ENCODE results near the gene TWNK. TPM values are rescaled to one million over a fixed set of nuclear protein-coding genes. Genes with fewer than 3 reads are reported as not detected.

TWNK gene
- total RNA-seq, 1 experiment from 2014 or later, result 27.3 TPM

DNA sequence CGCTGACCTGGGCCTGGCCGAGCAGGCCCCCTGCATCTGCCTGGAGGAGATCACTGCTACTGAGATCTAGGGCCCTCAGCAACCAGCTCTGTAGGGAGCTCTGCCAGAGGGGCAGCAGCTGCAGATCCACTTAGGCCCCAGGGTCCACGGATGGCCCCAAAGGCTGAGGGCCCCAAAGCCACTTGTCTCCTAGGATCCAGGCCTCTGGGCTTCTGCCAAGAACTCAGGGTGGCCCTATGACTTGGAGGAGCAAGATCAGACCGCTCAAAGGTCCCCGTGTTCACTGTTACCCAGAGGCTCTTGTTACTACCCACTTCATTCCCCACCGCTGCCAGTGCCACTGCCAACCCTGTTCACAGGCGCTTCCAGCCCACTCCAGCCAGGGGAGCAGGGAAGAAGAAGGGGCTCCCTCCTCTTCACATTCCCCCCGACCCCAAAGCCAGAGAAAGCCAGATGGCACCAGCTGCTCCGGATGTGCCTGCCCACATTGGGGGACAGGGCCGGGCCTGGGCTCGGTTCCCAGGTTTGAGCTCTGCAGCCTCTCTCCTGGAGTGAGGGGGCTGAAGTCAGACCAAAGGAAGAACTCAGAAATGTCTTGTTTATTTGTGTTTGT, 19.9 kb downstream of the TWNK start:
- H3K36me3 ChIP-seq, result peaks cover 48% of the 10 kb centered on the region
- H3K9me3 ChIP-seq (replicated peaks), result no peaks in the 10 kb centered on the region
- no peak overlapping the region for H3K4me3 ChIP-seq
- peak; percentile 95 to 97 for DNase-seq
- no peaks in the 10 kb centered on the region for H3K27me3 ChIP-seq
- peak overlapping the region; percentile 48 for H3K27ac ChIP-seq
- peaks cover 46% of the 10 kb centered on the region for H3K4me1 ChIP-seq

DNA sequence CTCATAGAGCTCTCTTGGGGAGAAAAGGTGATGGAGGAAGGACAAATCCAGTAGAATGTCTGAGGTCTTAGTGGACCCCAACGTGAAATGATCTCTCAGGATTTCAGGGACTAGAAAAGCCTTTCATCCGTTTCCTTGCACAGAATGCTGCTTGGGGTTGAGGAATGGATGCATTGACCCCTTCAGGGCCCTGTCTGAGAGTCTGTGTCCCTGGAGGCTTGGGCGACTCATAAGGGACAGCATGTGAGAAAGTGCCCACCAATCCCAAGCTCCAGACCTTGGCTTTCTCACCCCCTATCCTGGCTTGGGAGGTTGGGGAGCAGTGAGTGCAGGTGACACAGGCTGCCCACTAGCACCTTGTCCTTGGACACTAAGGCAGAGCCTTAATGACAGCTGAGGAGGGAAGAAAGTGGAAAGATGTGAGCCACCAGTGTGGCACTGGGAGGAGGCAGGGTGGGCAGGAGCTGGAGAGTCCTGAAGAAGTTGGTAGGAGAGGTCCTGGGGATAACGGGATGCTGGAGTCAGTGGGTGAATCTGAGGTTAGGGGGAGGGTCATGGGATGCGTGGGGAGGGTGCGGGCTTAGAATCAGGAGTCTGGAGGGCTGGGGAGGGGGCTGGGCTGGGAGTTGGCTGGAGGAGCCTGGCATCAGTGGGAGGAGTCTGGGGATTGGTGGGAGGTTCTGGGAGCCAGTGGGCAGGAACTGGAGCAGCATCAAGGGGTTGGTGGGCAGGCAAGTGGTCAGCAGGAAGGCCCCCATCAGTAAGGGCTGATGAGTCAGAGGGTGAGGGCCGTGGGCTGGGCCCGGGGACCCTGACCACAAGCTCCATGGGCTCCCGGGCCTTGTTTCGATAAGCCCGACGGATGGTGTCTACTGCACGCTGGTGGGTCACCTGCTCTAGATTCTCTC, 20.8 kb downstream of the TWNK start:
- H3K27ac ChIP-seq, result peak overlapping the region; percentile 48; the same call in 1 of the 2 replicates

DNA sequence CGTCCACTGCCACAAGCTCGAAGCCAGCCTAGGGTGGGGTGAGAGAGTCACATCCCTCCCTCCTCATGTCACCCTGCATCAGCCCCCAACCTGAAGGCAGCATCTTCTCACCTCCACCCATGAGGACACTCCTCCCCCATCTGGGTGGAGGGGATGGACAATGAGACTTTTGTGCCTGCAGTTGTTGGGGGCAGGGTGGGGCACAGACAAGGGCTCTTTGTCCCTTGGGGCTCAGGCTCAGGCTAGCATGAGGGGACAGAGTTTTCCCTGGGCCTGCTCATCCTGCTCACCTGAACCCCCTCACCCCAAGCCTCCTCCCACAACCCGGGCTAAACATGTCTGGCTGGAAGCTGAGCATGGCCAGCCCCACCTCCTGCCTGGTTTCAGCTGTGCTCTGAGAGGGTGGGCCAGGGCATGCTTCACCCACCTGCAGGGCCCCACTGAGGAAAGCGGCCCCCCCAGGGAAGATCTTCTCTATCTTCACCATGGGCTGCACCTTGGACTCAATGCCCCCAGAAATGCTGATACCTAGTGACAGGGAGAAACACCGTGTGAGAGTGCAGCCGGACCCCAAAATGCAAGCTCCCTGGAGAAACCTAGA, 21.6 kb downstream of the TWNK start:
- Histone ChIP-seq H3K27ac (no peak overlapping the region; the same call in 1 of the 2 replicates), H3K27me3 (no peaks in the 10 kb centered on the region), H3K4me1 (peaks cover 59% of the 10 kb centered on the region), H3K9me3 (replicated peaks) (no peaks in the 10 kb centered on the region), H3K36me3 (peaks cover 34% of the 10 kb centered on the region), H3K4me3 (no peak overlapping the region)
- peak in 1 of 2 experiments; percentile 77 for DNase-seq

More for the DNA sequence above, 20.8 kb downstream of the TWNK start:
- Histone ChIP-seq H3K4me1 (peaks cover 55% of the 10 kb centered on the region), H3K27me3 (no peaks in the 10 kb centered on the region), H3K4me3 (no peak overlapping the region), H3K9me3 (replicated peaks) (no peaks in the 10 kb centered on the region), H3K36me3 (peaks cover 41% of the 10 kb centered on the region)
- peak in 1 of 2 experiments; percentile 43 for DNase-seq

DNA sequence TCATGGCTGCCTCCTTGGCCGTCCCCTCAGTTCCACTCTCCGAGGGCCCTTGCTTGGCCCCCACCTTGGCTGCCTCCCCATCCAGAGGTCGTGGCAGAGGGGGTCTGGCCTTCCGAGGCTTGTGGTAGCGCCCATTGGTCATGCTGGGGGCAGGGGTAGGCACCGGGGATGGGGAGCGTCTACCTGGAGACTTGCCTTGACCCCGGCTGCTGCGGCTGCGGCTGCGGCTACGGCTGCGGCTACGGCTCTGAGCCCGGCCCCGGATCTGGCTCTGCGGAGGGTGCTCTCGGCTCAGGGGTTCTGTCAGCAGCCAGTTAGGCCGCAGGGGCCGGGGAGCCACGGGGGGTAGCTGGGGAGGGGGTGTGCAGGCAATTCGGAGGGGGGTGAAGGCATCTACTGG, 23.0 kb downstream of the TWNK start:
- peaks cover 61% of the 10 kb centered on the region for H3K4me1 ChIP-seq
- no peak for DNase-seq
- H3K27ac ChIP-seq, result no peak overlapping the region

DNA sequence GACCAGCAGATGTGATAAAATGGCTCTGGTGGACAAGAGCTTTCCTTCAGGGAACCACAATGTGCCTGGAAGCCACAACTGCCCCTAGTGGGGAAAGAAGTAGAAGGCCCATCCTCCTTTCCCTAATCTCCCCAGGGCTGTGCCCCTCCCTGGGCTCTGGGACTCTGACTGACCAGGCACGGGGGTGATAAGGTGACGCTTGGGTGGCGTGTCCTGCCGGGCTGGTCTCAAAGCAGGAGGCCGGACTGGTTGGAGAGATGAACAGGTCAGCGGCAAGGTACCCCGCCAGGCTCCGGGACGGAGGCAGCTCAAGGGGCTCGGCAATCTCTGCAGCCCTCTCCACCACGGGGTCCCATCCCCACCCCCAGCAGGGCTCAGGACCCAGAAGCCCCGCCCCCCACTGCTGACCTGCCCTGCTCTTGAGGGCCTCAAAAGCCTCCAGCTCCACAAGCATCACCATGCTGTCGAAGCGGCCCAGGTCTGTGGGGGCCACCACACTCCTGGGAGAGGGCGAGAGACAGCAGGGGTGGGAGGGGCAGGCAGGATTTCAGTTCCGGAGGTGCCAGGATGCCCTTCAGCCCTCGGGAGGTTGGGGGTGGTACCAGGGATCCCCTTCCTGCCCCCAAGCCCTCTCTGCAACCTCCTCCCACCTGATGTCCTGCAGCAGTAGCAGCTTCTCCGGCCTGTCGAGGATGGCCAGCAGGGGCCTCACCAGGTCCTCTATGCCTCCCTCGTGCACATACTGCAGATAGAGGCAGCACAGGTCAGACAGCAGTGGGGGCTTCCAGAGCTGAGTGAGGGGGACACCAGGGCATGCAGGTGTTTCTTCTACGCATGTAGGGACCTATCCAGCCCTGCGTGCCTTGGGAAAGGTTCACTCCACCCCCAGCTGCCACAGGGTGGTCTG, 24.4 kb downstream of the TWNK start:
- peak in 1 of 2 experiments; percentile 67 for DNase-seq
- H3K27ac ChIP-seq, result no peak overlapping the region

More for the DNA sequence above, 23.0 kb downstream of the TWNK start:
- Histone ChIP-seq H3K4me3 (no peak overlapping the region), H3K36me3 (peaks cover 20% of the 10 kb centered on the region), H3K9me3 (replicated peaks) (no peaks in the 10 kb centered on the region), H3K27me3 (no peaks in the 10 kb centered on the region)

DNA sequence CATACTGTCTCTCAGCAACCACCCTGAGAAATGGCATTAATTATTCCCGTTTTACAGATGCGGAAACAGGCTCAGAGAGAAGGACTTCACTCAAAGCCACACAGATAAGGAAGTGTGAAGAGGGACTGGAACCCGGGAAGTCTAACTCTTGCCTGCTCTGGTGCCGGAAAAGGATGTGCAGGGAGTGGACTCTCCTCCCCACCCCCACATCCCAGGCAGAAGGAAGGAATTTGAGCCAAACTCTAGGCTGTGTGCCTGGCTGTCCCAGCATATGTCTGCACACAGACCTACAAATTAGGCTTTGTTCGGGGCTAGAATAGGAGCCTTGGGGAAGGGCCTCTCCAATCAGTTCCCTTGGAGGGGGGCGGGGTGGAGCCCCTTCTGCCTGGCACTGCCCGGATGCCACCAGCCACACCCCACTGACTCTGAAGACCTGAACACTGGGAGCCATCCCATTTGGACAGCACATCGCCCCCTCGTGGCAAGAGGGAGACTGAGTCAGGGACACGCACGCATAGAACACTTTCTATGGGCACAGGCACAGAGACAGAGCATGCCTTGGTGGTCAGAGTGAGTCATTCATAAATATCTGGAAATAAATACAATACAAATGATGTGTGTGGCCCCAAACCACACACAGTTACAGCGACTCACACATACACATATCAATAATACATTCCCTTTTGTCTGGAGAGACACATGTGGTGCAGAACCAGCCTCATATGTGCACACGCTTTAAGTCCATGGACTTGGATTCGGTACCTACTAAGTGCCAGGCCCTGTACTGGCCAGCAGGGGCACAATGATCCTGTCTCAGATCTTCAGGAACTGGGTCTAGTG, 25.4 kb downstream of the TWNK start:
- Histone ChIP-seq H3K4me1 (peaks cover 40% of the 10 kb centered on the region), H3K4me3 (no peak overlapping the region), H3K36me3 (peaks cover 4% of the 10 kb centered on the region), H3K27ac (no peak overlapping the region), H3K27me3 (no peaks in the 10 kb centered on the region), H3K9me3 (replicated peaks) (no peaks in the 10 kb centered on the region)
- peak; percentile 96 to 99 for DNase-seq

More for the DNA sequence above, 24.4 kb downstream of the TWNK start:
- Histone ChIP-seq H3K9me3 (replicated peaks) (no peaks in the 10 kb centered on the region), H3K4me3 (no peak overlapping the region), H3K27me3 (no peaks in the 10 kb centered on the region), H3K4me1 (peaks cover 48% of the 10 kb centered on the region), H3K36me3 (peaks cover 8% of the 10 kb centered on the region)

DNA sequence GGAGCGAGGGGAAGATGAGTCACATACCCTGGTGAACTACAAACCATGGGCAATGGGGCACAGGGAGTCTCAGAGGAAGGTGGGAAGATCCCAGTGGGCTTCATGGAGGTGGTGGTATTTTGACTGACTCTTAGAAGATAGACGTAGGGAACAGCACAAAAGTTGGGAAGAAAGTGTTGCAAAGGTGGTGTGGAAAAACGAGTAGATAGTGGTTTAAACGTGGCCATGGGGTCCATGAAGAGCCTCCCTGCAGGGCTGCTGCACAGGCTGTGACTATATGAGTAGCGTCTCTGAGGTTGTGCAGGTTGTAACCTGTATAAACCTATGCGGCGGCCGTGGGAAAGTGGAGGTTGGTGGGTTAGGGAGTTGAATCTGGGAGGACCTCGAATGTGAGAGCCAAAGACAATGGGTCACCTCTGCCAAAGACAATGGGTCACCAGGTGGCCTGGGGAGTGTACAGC, 26.1 kb downstream of the TWNK start:
- Histone ChIP-seq H3K27me3 (no peaks in the 10 kb centered on the region), H3K4me3 (no peak overlapping the region), H3K36me3 (no peaks in the 10 kb centered on the region), H3K27ac (no peak overlapping the region), H3K9me3 (replicated peaks) (no peaks in the 10 kb centered on the region), H3K4me1 (peaks cover 39% of the 10 kb centered on the region)
- DNase-seq, result no peak

DNA sequence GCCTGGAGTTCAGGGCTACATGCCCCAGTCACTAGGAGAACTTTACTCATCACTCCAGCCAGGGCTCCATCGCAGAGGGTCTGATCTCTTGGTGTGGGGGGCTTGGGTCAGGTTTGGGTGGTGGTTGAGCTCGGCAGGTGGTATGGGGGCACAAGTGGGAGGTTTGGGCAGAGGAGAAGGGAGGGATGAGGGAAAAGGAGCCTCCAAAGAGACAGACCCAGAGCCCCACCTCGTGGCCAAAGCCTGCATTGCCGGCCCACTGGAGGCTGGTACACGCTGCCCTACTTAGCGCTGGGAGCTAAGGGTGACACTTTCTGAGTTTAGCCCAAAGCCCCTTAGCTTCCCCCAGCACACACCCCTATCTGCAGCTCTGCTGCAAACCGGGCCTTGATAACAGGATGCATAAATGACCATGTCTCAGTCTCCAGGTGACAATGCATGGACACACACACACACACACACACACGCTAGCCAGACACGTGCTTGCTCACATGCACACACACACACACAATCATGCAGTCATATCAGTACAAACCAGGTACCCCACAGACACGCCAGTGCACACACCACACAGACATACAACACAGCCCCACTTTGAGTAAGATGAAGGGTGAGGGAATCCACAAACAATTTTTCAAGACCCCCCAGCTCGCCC, 27.0 kb downstream of the TWNK start:
- H3K9me3 ChIP-seq (replicated peaks), result no peaks in the 10 kb centered on the region
- peak; percentile 86 to 94 for DNase-seq
- H3K36me3 ChIP-seq, result no peaks in the 10 kb centered on the region
- no peak overlapping the region for H3K4me3 ChIP-seq
- no peaks in the 10 kb centered on the region for H3K27me3 ChIP-seq
- H3K4me1 ChIP-seq, result peaks cover 34% of the 10 kb centered on the region
- no peak overlapping the region for H3K27ac ChIP-seq

DNA sequence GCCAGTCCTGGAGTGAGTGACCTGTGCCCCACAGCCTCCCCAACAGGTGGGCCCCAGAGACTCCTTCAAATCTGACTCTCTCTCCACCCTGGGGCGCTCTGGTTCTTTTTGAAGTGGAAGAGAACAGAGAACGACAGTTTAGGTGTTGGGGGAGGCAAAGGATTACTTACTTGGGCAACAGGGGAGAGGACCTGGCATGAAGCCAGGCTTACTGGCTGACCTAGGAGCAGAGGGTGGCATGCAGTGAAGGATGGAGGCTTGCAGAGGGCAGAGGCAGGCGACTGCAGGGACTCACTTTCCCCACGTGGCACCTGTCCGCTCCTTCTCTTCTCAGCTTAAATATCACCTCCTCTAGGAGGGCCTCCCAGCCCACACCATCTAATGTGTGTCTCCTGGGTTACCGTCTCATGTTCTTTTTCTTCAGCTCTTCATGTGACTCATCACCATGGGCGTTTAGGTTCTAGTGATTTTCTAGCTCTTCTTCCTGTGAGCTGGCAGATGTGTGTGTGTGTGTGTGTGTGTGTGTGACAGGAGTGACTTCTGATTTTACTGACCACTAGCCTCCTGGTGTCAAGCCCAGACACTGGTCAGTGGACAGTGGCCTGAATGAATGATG, 27.7 kb downstream of the TWNK start:
- no peak overlapping the region for H3K4me3 ChIP-seq
- DNase-seq, result peak in 1 of 2 experiments; percentile 42
- H3K36me3 ChIP-seq, result no peaks in the 10 kb centered on the region
- no peaks in the 10 kb centered on the region for H3K9me3 ChIP-seq (replicated peaks)
- peaks cover 34% of the 10 kb centered on the region for H3K4me1 ChIP-seq
- no peak overlapping the region for H3K27ac ChIP-seq
- no peaks in the 10 kb centered on the region for H3K27me3 ChIP-seq

DNA sequence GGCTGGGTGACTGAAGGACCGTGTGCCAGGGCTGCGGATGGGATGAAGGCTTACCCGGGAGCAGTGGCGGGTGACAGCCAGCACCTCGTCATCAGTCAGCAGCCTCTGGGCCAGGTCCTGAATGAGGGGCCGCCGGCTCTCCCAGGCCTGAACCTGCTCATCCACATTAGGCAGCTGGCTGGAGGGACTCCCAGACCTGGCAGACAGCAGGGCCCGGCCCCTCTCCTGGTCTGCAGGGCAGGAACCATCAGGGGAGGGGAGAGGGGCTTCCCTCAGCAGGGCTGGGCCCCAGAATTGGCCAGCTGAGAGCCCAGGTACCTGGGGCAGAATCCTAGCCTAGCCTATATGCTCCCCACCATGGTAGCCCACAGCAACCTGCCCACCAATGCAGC, 28.2 kb downstream of the TWNK start:
- Histone ChIP-seq H3K4me3 (no peak overlapping the region), H3K4me1 (peaks cover 34% of the 10 kb centered on the region), H3K27me3 (no peaks in the 10 kb centered on the region), H3K27ac (no peak overlapping the region), H3K9me3 (replicated peaks) (no peaks in the 10 kb centered on the region), H3K36me3 (no peaks in the 10 kb centered on the region)
- no peak for DNase-seq

DNA sequence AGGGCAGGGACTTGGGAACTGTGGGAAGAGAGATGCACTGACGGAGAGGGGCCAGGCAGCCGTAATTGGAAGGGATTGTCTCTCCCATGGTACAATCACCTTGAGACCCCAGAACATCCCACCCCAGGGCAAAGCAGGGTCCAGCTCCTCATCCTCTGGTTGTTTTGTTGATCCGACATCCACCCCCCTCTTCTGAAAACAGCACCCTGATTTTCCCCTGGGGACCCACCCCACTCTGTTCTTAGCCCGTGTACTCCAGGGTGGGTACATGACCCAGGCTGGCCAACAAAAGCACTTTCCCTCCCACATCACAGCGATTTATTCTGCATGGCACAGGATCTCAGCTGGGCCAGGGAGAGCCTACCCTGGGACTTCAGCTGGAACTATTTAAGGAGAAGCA, 29.5 kb downstream of the TWNK start:
- no peak for DNase-seq
- Histone ChIP-seq H3K27me3 (no peaks in the 10 kb centered on the region), H3K4me1 (peaks cover 34% of the 10 kb centered on the region), H3K27ac (no peak overlapping the region), H3K4me3 (no peak overlapping the region), H3K36me3 (no peaks in the 10 kb centered on the region), H3K9me3 (replicated peaks) (no peaks in the 10 kb centered on the region)

DNA sequence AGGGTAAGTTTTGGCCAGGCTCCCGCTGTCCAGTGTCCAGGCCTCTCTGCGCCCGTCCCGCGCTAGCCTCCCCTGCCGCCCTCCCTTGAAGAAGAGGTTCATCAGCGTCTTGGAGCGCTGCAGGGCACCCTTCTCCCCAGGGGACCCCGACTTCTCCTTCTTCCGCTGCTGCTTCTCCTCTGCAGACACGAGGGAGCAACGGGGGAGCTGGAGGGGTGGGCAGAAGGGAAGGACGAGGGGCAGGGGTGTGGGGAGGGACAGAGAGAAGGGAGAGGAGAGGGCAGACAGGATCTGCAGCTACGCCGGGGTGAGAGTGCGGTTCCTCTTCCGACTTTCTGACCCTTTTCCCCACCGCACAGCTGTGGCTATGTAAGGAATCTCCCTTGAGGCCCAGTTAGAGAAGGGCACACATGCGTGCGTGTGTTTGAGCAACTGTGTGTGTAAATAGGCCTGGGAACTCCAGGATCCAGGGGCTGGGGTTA, 30.8 kb downstream of the TWNK start:
- Histone ChIP-seq H3K9me3 (replicated peaks) (no peaks in the 10 kb centered on the region), H3K4me3 (peak overlapping the region; percentile 54), H3K27ac (peak overlapping the region; percentile 14; the same call in 1 of the 2 replicates), H3K4me1 (peaks cover 23% of the 10 kb centered on the region), H3K36me3 (no peaks in the 10 kb centered on the region), H3K27me3 (no peaks in the 10 kb centered on the region)
- peak; percentile 52 to 72 for DNase-seq

Data from SJCRH30 (cell line).